ENCODE measurements around the gene CHID1. TPM values are rescaled to one million over a fixed set of nuclear protein-coding genes. Genes with fewer than 3 reads are reported as not detected.

The CHID1 gene
- total RNA-seq, 1 donor, result 48.9 TPM

- peak overlapping the region; percentile 96 for H3K4me2 ChIP-seq (ENCODE audit: insufficient read depth, low read length)
- peaks cover 82% of the 10 kb centered on the region for H3K79me2 ChIP-seq (ENCODE audit: insufficient read depth, low read length)
- H3K4me3 ChIP-seq (ENCODE audit: insufficient read depth, low read length), result peak overlapping the region; percentile 97
- TF ChIP-seq CTCF (IDR thresholded peaks at IDR 0.05; ENCODE audit: extremely low read depth, low read depth, low read length), result no peak
- peaks cover 27% of the 10 kb centered on the region for H3K4me1 ChIP-seq (ENCODE audit: insufficient read depth, low read length)
- peaks cover 42% of the 10 kb centered on the region for H4K20me1 ChIP-seq (ENCODE audit: insufficient read depth, low read length)
- no peaks in the 10 kb centered on the region for H3K9me3 ChIP-seq (ENCODE audit: low read depth, low read length)
- peak overlapping the region; percentile 88 for H3K27ac ChIP-seq (ENCODE audit: low read depth, low read length)
- peaks cover 6% of the 10 kb centered on the region for H3K36me3 ChIP-seq (ENCODE audit: insufficient read depth, low read length)
- H2AFZ ChIP-seq (ENCODE audit: low read length), result no peak overlapping the region
- DNase-seq (ENCODE audit: insufficient read length, low spot score, missing footprints), result peak; percentile 97
- H3K27me3 ChIP-seq (ENCODE audit: insufficient read depth, low read length), result no peaks in the 10 kb centered on the region
Observed at GRCh38 chr11:846496-847098, 64.0 kb downstream of the CHID1 start.

GRCh38 chr11:845872-846495, 64.6 kb downstream of the CHID1 start:
- H3K4me3 ChIP-seq (ENCODE audit: insufficient read depth, low read length), result peak overlapping the region; percentile 97
- H3K27me3 ChIP-seq (ENCODE audit: insufficient read depth, low read length), result no peaks in the 10 kb centered on the region
- peak; percentile 97 for DNase-seq (ENCODE audit: insufficient read length, low spot score, missing footprints)
- peaks cover 82% of the 10 kb centered on the region for H3K79me2 ChIP-seq (ENCODE audit: insufficient read depth, low read length)
- peak overlapping the region; percentile 96 for H3K4me2 ChIP-seq (ENCODE audit: insufficient read depth, low read length)
- TF ChIP-seq CTCF (IDR thresholded peaks at IDR 0.05; ENCODE audit: extremely low read depth, low read depth, low read length), result no peak
- H4K20me1 ChIP-seq (ENCODE audit: insufficient read depth, low read length), result peaks cover 41% of the 10 kb centered on the region
- no peak overlapping the region for H2AFZ ChIP-seq (ENCODE audit: low read length)
- peaks cover 29% of the 10 kb centered on the region for H3K4me1 ChIP-seq (ENCODE audit: insufficient read depth, low read length)
- H3K9me3 ChIP-seq (ENCODE audit: low read depth, low read length), result no peaks in the 10 kb centered on the region
- peak overlapping the region; percentile 88 for H3K27ac ChIP-seq (ENCODE audit: low read depth, low read length)
- peaks cover 9% of the 10 kb centered on the region for H3K36me3 ChIP-seq (ENCODE audit: insufficient read depth, low read length)

- Histone ChIP-seq H3K36me3 (ENCODE audit: insufficient read depth, low read length) (peaks cover 14% of the 10 kb centered on the region), H3K27ac (ENCODE audit: low read depth, low read length) (peak overlapping the region; percentile 88), H3K27me3 (ENCODE audit: insufficient read depth, low read length) (no peaks in the 10 kb centered on the region), H4K20me1 (ENCODE audit: insufficient read depth, low read length) (peaks cover 44% of the 10 kb centered on the region), H3K4me2 (ENCODE audit: insufficient read depth, low read length) (peak overlapping the region; percentile 96), H2AFZ (ENCODE audit: low read length) (no peak overlapping the region), H3K79me2 (ENCODE audit: insufficient read depth, low read length) (peaks cover 82% of the 10 kb centered on the region), H3K4me1 (ENCODE audit: insufficient read depth, low read length) (peaks cover 37% of the 10 kb centered on the region), H3K9me3 (ENCODE audit: low read depth, low read length) (no peaks in the 10 kb centered on the region), H3K4me3 (ENCODE audit: insufficient read depth, low read length) (peak overlapping the region; percentile 97)
- DNase-seq (ENCODE audit: insufficient read length, low spot score, missing footprints), result peak; percentile 98
- TF ChIP-seq CTCF (IDR thresholded peaks at IDR 0.05; ENCODE audit: extremely low read depth, low read depth, low read length), result no peak
Observed at GRCh38 chr11:844693-845644, 65.6 kb downstream of the CHID1 start.

Measured in osteoblast (primary cell).